CD4-positive, alpha-beta T cell treated with Interleukin-10 for 1 hour (primary cell): ENCODE results near the gene ADGRG1.
"Not testable (repeated sequence)": the region's sequence is repeated elsewhere in the genome, so short reads cannot be mapped to it uniquely, and the experiment has no call there.

Source experiments
- DNase-seq: peaks from one replicate; pipeline ENCODE4 v3.0.0-alpha.2; 2020

Gene ADGRG1

GRCh38 chr16:57704011-57704904 lies 75.8 kb downstream of the ADGRG1 start:
- DNase-seq = no peak

GRCh38 chr16:57704905-57705852 lies 76.7 kb downstream of the ADGRG1 start:
- DNase-seq = no peak

- no peak for DNase-seq
Observed at GRCh38 chr16:57706717-57707116, 78.3 kb downstream of the ADGRG1 start.

GRCh38 chr16:57707331-57707730 lies 78.9 kb downstream of the ADGRG1 start:
- no peak for DNase-seq

- DNase-seq = no peak
Observed at GRCh38 chr16:57708168-57708567, 79.7 kb downstream of the ADGRG1 start.

GRCh38 chr16:57709663-57710062 lies 81.2 kb downstream of the ADGRG1 start:
- no peak for DNase-seq

- no peak for DNase-seq
Observed at GRCh38 chr16:57711346-57711745, 82.9 kb downstream of the ADGRG1 start.

GRCh38 chr16:57711993-57712392 lies 83.6 kb downstream of the ADGRG1 start:
- DNase-seq = no peak

GRCh38 chr16:57712569-57712968 lies 84.1 kb downstream of the ADGRG1 start:
- not testable (repeated sequence) for DNase-seq

- DNase-seq = no peak
Observed at GRCh38 chr16:57713596-57713995, 85.2 kb downstream of the ADGRG1 start.

GRCh38 chr16:57714047-57714446 lies 85.6 kb downstream of the ADGRG1 start:
- no peak for DNase-seq
